ENCODE results near the gene DTHD1.
A peak's percentile ranks its signal among the peaks of the same experiment; 100 is the strongest.

DTHD1 gene

DNA sequence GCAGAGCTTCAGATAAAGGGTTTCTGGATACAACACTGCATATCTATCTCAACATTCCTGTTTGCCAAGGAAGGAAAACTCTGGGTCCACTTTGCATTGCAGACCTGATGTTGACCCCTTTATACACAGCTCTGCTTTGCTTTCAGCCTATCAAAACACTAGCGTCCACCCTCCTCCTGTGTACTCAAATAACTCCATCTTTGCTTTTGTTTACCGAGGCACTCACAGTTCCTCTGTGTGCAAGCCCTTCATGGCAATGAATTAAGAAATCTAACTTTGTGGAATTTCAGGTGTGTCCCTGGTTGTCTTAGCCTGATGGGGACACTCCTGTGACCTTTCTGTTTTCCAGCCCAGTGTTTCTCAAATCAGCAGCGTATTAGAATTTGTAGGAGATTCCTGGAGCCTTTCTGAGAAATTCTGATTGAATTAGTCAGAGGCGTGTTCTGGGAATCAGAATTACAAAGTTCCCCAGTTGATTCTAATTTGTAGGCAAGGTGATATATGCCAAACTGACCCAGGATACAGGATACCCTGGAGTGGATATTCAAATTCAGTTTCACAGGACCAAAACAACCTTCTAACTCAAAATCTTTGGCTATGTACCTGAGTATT, 68.6 kb downstream of the DTHD1 start:
- DNase-seq (ENCODE audit: low read depth), result no peak

GRCh38 chr4:36351082-36351666, 69.8 kb downstream of the DTHD1 start:
- DNase-seq (ENCODE audit: low read depth), result peak; percentile 68

GRCh38 chr4:36353998-36354397, 72.6 kb downstream of the DTHD1 start:
- no peak for DNase-seq (ENCODE audit: low read depth)

DNA sequence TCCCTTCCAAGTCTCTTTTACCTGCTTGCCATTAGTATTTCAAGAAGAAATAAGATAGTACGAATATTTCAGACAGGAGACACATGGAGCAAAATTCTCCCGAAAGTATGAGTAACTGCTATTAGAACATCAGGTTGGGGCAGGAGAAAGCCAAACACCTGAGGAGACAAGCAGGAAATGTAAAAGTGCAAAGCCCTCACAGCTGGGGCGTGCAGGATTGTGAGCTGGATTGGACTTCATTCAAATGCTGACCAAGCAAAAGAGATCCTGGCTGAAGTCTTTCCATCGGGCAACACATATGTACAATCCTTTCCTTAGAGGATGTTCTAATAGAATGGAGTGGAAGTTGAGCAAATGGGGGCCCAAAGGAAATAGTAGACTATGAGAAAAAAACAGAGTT, 76.8 kb downstream of the DTHD1 start:
- no peak for DNase-seq (ENCODE audit: low read depth)

GRCh38 chr4:36360755-36361154, 79.3 kb downstream of the DTHD1 start:
- DNase-seq (ENCODE audit: low read depth), result no peak

- DNase-seq (ENCODE audit: low read depth), result no peak
Measured at GRCh38 chr4:36363024-36363423, 81.6 kb downstream of the DTHD1 start.

GRCh38 chr4:36374836-36375511, 93.6 kb downstream of the DTHD1 start:
- no peak for DNase-seq (ENCODE audit: low read depth)

- no peak for DNase-seq (ENCODE audit: low read depth)
Measured at GRCh38 chr4:36385951-36386571, 104.6 kb downstream of the DTHD1 start.

DNA sequence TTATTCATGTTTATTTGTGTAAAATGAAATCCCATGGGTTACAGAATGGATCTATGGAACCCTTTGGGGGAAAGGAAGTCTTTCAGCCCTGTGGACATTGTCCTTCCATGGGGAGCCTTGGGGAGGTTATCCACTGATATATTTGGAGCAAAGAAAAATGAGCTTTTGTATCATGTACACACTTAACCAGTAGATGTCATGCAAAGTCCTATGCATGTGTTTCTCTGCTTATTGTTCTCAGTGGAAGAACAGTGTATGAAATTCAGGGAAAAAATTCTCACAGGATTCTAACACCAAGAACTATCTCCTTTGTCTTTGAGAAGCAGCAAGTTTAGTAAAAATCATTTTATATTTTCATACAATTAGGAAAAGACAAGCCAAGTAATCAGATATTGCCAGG, 105.3 kb downstream of the DTHD1 start:
- no peak for DNase-seq (ENCODE audit: low read depth)

DNA sequence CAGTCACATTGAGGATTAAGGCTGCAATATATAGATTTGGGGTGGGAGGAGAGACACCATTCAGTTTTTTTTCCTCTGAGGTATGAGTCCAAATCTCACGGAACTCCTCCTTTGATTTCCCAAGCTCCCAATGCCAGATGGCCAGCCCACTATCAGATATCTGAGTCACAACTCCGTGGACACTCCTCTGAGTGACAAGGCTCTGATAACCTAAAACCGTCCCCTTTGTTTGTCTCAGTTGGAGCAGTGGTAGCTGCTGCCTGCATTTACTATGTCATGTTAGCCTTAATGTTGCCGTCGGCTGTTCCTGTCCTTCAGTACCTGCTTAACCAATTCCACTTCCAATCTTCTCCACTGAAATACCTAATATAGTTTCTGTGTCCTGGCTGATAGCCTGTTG, 107.3 kb downstream of the DTHD1 start:
- no peak for DNase-seq (ENCODE audit: low read depth)

DNA sequence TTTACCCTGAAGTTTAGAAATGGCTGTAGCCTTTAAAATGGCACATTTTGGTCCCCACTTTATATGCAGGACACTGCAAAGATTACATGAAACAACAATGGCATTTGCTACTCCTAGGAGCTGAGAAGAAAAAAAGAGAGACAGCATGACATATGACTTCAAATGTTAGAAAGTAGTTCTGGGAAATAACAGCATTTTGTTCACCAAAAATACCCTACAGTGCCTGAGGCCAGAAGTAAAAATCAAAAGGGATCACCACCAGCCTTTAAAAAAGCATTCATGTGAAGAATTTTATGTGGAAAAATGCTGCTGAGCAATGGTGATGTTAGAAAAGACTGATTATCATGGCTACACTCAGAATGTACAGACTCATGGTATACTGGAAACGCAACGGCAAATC, 110.0 kb downstream of the DTHD1 start:
- DNase-seq (ENCODE audit: low read depth), result no peak

DNA sequence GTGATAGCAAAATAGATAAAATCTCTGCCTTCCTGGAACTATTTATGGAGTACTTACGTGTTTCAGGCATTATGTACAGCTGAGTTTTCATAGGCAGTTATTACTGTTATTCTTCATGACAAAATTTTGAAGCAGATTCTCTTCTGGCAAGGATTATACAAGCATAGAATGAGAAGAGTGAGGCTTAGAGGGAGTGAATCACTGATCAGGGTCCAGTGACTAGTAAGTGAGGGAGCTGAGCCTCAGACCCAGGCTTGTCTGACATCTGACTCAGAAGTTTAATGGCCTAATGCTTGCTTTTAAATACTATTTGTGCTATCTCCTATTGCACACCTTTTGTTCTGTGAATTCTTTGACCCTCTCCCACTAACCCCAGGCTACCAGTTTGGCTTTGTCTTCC, 110.6 kb downstream of the DTHD1 start:
- DNase-seq (ENCODE audit: low read depth), result no peak

- DNase-seq (ENCODE audit: low read depth), result no peak
Measured at GRCh38 chr4:36392916-36393315, 111.5 kb downstream of the DTHD1 start.

Measured in activated T-cell treated with anti-CD3 and anti-CD28 coated beads for 1 hour (primary cell).